ENCODE results near the gene SFSWAP.
"Not testable (repeated sequence)": the region's sequence is repeated elsewhere in the genome, so short reads cannot be mapped to it uniquely, and the experiment has no call there.

The SFSWAP gene

DNA sequence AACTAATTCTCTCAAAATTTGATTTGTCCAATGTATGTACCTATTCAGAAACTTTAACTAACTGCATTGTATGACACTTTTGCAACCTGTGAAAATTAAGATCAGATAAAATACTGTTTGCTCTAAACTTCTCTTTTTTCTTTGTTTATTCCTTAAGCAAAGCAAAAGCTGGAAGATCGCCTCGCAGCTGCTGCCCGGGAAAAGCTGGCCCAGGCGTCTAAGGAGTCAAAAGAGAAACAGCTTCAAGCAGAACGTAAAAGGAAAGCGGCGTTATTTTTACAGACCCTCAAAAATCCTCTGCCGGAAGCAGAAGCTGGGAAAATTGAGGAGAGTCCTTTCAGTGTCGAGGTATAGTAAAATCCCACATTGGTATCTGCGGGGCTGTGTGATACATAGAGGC is 55.1 kb downstream of the SFSWAP start:
- no peak for DNase-seq

DNA sequence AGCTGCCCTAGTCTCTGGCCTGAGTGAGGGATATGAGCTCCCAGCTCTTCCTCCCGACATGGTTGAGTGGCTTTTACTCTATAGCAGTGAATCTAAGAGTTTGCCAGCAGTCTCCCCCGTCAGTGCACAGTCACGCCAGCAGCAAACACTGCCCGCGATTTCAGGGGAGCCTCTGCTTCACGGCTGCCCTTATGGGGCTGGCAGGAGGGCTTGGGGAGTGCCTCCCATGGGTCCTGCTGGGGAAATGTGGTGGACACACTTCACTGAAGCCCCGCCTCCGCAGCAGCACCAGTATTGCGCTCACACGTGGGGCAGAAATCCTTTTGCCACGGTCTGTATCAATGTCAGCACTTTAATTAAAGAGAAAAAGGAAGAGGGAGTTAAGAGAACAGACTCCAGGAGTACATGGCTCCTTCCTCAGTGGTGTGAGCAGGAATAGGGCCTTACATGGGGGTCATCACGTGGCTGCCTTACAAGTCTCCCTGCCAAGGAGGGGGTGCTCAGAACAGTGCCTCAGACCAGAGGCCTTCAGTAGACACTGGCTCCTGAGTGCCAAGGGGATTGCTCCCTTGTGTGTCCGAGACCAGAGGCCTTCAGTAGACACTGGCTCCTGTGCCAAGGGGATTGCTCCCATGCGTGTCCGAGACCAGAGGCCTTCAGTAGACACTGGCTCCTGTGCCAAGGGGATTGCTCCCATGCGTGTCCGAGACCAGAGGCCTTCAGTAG is 55.7 kb downstream of the SFSWAP start:
- peak in 1 of 2 donors; percentile 17 for DNase-seq

DNA sequence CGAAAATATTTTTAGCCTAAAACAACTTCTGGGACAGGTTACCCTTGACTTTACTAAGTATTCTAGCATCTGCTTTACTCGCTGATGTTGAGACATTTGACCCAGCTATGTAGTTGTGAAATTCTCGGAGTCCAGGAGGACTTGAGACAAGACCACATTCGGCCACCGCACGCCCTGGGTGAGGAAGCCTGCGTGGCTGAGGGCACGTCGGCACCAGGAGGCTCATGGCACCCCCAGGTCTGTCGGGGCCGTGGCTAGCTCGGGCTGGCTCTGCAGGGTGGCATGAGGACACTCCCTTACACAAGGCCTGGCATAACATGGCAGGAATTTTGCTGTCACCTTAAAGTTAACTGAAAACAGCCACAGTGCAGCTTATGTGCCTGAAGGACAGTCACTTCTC is 59.2 kb downstream of the SFSWAP start:
- no peak for DNase-seq

DNA sequence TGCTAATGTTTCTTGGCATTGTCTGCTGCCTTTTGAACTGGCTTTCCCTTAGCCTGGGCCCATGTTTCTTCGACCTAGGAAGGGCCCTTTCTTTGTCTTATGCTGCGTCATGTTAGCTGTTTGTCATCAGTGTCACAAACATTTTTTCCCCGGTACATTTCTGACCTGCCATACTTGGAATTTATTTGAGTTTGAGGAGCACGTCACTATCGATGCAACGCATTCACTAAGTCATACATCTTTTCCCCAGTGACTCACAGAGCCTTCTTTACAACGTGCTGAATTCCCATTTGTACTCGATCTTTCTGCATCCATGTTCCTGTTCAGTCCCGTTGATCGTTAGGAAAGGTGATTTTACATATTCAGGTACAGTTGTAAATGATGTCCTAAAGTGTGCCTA is 61.1 kb downstream of the SFSWAP start:
- no peak for DNase-seq

DNA sequence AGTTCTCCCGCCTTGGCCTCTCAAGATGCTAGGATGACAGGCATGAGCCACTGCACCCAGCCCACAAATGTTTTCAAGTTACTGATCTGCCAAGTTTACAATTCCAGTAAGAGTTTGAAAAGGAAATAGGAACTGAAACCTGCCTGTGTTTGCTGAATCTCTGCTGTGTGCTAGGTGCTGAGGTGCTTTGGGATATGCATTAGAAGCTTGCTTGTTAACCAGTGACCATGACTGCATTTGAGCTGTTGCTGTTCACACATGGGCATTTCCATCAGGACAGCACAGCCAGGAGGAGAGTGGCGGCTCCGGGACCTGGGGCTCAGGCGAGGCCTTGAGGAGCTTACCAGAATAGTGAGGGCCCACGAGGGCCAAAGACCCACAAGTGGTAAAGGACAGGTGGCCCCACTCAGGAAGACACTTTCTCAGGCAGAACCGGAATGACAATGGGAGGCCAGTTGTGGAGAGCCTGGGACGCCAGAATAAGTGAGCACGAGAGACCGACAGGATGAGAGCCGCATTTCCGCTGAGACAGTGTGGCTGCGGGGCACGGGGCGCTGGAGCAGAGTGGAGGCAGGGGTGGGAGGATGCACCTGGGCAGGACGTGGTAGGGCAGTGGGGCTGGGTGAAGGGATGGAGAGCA is 62.8 kb downstream of the SFSWAP start:
- DNase-seq: peak in 1 of 2 donors; percentile 46

DNA sequence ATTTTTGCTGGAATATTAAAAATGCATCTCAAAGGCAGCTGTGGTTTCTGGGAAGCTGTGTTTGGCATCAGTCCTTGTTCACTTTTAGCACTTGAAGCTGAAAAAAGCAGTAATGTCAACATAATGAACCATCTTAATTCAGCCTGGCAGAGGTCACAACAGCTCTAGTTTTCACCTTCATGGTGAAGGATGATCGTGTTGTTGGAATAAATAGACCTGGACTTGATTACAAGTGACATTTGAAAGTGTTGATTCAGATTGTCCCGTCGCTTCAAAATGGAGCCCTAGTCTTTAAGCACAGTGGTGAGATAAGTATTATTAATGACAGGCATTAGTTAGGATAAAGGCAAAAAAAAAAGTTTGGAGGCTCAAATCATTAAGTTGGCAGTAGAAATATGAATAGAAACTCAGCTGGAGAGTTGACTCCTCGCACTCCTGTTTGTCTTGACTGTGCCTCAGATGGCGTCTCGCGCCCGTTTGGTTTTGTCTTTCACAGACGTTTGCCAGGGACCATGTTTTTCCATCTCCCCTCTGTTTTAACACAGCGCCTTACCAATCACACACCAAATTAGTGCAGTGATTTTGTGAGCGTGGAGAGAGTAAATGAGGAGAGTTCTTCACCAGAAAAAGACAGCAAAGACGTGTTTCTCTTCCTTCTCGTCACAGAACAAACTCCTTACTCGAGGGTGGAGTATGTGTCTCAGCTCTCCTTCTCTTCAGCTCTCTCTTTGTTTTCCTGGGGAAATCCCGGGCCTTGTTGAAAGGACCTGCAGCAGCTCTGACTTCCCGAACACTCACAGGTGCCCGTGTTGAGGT is 63.9 kb downstream of the SFSWAP start:
- DNase-seq: no peak

DNA sequence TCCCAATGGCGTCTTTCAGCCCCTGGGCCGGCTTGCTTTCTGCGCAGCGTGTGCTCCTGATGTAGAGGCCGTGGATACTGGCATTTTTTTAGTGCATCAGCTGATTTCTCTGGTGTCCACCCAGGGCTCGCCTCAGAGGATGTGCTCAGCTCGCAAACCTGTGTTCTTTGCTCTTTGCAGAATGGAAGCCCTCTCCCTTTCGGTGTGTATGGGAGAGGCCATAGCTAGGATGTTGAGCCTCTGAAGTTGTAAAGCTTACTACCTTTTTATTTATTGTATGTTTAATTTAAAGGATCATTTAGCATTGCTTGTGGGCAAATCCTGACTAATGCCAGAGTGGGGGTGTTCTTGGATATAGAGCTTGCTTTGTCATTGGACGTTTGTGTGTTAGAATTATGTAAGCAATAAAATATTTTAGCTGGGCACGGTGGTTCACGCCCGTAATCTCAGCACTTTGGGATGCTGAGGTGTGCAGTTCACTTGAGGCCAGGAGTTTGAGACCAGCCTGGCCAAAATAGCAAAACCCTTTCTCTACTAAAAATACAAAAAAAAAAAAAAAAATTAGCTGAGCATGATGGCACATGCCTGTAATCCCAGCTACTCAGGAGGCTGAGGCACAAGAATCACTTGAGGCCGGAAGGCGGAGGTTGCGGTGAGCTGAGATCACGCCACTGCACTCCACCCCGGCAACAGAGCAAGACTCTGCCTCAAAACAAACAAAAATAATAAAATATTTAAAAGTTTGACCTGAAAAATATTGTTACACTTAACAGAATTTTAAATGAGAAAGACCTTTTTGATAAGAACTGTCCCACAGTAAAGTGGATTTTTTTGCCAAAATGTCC is 64.7 kb downstream of the SFSWAP start:
- DNase-seq: no peak

DNA sequence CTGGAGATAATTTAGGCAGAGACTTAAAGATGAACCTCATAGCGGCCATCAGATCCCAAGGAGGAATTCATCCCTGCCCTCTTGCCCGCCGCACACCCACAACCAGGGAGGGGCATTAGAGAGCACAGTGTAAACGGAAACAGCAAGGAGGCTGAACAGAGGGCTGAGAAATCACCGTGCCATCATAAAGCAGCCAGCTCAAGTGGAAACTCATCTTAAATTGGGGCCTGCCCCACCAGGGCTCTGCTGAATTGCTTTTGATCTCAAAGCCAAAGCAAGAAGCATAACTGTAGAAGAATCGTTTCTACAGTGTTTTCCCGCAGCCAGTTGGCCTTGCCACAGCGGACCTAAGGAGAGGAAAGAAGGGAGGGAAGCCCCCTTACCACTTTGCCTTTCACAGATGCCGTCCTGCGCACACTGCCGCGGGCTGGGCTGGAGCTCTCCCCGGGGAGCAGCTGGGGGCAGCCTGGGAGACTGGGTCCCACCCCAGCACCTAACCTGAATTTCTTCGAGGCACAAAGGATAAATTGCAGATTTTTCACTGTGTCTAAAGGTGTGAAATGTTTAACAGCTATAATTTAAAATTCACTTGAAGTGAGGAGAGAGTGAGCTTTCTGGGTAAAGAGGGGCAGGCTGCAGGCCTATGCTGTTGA is 65.5 kb downstream of the SFSWAP start:
- DNase-seq: no peak

DNA sequence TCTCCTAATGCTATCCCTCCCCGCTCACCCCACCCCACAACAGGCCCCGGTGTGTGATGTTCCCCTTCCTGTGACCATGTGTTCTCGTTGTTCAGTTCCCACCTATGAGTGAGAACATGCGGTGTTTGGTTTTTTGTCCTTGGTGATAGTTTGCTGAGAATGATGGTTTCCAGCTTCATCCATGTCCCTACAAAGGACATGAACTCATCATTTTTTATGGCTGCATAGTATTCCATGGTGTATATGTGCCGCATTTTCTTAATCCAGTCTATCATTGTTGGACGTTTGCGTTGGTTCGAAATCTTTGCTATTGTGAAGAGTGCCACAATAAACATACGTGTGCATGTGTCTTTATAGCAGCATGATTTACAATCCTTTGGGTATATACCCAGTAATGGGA is 66.4 kb downstream of the SFSWAP start:
- DNase-seq: not testable (repeated sequence)

DNA sequence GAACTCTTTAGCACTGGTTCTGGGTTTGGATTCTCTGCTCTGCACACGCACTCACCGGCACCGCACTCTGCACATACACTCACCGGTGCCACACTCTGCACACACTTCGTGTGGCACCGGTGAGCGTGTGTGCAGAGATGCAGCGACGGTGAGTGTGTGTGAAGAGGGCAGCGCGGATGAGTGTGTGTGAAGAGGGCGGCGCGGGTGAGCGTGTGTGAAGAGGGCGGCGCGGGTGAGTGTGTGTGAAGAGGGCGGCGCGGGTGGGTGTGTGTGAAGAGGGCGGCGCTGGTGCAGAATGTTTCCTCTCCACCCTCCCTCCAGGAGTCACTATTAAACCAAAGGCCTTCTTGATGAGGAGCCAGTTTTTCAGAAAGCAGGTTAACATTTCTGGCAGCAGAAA is 68.1 kb downstream of the SFSWAP start:
- no peak for DNase-seq

DNA sequence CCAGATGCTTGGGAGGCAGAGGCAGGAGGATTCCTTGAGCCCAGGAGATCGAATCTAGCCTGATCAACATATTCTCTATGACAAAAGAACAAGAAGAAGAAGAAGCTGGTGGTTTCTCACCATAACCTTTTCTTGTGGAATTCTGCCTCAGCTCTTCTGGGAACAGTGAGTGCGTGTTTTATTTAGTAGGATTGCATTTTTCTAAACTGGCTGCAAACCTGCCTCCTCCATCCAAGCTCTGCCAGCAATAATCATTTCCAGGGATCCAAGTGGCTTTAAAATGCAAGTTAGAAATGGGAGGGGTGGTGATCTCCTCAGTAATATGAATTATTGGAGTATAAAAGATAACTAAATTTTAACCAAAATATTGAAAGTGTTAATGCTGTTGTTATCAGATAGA is 71.2 kb downstream of the SFSWAP start:
- no peak for DNase-seq

DNA sequence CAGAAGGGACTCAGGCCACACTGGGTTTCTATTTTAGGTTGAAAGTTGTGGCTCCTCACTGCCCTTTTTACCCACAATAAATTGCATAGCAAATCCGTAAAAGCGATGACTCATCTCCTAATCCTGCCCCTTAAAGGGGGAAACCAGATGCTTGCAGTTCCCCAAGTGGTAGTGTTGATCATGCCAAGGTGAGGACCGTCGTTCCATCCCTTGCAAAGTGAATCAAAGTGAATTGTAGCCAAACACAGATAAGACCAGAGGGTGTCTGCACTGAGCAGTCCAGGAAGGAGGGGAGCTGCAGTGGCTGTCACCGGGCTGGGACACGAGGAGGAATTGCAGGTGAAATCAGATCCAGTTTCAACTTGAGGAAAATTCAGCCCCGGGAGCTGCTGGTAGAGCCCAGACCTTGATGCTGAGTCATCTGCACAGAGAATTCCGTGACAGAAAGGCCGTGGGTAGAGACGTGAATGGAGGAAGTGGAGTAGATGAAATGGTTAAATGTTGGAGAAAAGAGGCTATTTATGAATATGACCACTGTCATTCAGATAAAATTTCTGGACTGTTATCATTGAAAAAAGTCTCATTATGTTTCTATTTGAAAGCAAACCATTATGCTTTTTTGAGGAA is 73.1 kb downstream of the SFSWAP start:
- DNase-seq: no peak

DNA sequence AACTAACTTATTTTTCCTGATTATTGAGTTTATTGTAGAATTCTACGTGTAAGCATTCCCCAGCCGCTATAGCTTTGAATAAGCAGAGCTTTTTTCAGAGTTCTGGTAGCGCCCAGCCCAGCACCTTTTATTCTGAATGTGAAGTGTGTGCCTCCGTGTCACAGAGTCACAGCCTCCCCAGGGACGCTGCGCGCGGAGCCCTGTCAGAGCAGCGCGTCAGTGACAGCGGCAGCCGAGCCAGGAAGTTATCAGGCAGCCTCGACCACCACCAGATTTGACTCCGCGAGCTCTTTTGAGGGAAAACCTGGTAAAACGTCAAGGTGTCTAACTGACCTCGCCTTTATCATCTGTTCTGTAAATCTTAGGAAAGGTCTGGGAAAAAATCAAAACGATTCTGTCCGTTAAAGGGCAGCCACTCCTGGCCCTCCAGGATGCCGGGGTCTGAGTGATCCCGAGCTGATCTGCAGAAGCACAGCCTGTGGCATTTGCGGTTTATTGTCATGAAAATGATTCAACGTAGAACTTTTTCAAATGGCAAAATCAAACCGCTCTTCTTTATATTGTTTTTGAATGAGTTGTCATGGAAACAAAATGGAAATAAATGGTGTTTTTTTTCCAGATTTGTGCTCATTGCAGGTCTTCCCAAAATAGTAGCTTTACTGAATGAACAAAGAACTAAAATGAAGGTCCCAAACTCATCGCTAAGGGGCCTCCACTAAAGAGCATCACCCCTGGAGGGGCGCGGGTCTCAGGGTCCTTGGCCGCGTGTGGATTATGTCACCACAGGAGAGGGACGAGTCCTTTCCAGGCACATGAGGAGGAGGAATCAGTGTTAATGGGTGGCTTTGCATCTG is 74.2 kb downstream of the SFSWAP start:
- DNase-seq: no peak

DNA sequence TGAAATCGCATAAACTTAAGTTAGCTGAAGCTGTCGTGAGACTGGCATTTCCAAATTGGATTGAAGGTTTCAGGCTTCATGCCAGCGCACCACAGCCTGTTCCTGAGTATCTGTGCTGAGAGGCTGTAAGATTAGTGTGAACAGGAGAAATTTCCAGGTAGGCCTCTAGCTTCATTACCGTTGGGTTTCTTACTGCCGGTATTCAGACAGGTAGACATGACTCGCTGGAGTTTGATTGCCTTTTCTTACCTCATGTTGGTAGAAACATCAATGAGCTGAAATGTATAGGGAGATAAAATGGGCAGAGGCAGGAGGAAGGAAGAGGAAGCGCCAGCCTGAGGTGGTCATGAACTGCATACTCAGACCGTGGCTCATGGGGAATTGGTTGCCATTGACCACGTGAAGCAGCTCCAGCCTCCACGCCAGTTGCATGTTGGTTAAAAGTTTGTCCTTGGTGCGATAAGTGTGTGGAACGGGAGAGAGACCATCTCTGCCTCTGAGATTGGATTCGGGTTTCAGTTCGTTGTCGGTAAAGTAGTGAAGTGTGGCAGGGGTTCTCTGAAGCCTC is 75.0 kb downstream of the SFSWAP start:
- no peak for DNase-seq

DNA sequence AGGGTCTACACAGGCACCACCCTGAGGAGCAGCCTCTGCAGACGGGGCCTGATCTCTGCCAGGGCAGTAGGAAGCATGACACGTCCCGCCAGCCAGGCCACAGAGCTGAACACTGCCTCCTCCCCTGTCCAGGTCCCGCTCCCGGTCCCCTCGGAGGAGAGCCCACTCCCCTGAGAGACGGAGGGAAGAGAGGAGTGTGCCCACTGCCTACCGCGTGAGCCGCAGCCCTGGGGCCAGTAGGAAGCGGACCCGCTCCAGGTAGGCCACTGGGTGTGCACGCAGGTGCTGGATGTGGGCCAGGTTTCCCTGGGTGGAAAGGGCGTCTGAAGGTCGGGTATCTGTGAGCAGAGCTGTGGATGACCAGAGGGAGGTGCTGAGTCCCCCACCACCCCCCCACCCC is 75.4 kb downstream of the SFSWAP start:
- no peak for DNase-seq

DNA sequence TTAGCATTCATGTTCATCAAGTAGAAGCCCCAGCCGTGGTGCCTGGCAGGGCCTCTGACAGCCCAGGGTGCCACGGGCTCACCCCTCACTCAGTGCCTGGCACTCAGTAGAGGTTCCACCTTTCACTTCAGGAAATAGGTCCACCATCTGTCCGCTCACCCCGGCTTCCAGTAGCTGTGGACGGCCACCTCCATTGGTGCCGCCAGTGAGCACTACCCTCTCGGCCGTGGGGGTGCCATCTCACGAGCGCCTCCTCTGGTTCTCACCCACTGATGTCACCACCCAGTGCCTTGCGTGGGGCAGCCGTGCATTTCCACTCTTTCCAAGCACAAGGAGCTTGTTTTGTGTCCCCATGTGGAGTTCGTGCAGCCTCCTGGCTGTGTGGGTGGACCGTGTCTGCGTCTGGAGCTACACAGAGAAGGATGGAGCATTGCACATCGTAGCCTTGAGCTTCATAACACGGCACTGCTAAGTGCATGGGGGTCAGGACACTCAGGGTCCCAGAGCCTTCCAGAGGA is 76.3 kb downstream of the SFSWAP start:
- DNase-seq: no peak

DNA sequence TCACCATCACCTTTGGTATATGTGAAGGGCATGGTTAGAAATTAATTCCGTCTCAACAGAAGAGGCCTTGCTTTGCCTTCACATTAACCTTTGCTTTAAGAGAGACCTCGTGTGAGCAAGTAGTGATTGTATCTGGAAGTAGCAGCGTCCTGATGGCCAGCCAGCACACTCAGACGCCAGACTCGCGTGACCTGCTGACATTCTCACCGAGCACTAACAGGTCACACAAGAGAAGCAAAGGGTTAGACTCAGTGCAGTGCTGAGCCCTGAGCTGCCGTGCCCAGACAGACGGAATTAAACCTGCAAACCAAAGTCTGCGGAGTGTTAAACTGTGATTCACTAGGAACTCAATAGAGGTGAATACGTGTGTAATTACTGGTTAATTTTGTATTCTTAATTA is 77.2 kb downstream of the SFSWAP start:
- DNase-seq: no peak

DNA sequence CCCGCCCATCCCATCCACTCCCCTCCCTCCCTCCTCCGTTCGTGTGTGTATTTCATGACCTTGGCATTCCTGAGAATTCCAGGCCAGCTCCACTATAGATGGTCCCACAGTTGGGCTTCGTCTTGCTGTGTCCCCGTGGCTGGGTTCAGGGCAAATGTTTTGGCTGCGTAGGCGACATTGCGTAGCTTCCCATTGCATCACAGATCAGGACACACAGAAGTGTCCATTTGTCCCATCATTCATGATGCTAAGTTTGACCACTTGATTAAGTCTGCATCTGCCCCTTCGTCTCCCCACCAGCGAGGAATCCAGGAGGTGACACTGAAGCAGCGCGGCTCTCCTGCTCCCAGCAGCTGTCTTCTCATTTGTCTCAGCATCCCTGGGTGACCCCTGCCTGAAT is 78.7 kb downstream of the SFSWAP start:
- no peak for DNase-seq

DNA sequence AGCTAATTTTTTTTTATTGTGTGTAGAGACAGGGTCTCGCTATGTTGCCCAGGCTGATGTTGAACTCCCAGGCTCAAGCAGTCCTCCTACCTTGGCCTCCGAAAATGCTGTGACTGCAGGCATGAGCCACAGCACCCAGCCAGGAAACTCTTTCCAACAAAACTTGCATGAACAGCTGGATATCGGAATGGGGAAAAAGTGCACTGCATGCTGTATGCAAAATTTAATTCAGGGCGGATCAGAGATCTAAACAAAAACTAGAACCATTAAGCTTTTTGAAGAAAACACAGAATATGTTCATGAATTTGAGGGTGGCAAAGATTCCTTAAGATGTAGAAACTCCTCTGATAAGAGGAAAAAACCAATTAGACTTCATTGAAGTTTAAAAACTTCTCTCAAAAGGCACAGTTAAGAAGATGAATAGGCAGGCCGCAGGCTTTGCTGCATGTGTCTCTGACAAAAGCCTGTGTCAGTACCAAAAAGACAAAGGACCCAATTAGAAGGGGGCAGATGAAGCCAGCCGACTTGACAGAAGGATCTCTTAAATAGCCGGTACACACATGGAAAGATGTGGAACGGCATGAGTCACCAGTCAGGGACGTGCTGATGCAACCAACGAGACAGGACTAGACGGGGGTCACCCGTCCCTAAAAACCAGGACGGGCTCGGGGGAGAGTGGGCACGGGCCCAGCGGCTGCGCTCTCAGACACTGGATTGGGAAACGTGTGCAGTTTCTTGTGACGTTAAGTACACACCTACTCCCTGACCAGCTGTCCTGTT is 82.5 kb downstream of the SFSWAP start:
- DNase-seq: no peak

DNA sequence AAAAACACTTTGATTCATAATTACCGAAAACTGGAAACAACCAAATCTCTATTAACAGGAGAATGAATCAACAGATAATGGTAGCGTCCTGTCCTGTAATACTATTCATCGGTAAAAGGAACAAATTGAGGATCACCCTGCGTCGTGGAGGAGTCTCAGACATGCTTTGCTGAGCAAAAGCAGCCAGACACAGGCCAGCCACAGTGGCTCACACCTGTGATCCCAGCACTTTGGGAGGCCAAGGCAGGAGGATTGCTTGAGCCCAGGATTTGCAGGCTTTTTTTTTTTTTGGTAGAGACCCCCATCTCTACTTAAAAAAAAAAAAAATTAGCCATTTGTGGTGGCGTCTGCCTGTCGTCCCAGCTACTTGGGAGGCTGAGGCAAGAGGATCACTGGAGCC is 83.2 kb downstream of the SFSWAP start:
- DNase-seq: no peak

Measured in CD4-positive, alpha-beta T cell treated with Interleukin-1 beta for 1 hour (primary cell).